ENCODE measurements around the gene PFN1. TPM values are rescaled to one million over a fixed set of nuclear protein-coding genes. Genes with fewer than 3 reads are reported as not detected.

PFN1 gene
- total and polyA plus RNA-seq, 9 of the 15 experiments (the other 6 are each of a cell fraction or from before 2014, with no cell fraction given), result 60.5 to 1,479 (median 456) TPM

DNA sequence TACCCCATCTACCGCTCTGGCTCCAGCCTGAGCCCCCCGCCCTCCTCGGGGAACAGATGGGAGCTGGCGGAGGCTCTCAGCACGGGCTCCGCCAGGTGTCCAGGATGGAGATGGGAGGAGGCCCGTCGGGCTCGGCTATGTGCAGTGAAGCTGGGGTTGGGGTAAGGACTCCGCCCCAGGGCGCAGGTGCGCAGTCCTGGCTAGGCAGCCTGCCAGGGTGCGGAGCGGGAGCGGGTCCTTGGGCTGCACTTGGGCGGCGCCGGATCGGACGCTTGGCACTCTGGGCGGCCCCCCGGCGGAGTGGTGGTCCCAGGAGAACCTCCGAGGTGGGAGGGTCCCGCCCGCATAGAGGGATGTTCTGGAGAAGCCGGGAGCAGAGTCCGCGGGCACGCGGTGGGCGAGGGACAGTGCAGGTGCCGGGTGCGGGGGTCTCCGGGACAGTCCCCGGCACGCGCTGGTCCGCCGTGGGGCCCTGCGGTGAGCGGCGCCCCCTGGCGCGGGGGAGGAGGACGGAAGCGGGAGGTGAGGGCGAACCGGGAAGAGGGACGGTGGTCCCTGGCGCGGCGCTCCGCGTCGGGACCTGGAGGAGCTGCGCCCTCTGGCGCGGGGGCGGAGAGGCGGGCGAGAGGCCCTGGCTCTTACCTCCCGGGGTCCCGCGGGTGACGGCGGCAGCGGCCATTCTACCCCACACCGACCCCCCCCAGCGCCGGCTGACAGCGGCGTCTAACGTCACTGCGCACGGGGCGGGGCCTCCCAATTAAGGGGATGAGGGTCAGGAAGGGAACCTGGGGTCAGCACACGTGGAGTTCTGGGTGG is 38.8 kb upstream of the PFN1 start, which contains the start of gene CAMTA2 (continued):
- TF ChIP-seq, protein P1, sequence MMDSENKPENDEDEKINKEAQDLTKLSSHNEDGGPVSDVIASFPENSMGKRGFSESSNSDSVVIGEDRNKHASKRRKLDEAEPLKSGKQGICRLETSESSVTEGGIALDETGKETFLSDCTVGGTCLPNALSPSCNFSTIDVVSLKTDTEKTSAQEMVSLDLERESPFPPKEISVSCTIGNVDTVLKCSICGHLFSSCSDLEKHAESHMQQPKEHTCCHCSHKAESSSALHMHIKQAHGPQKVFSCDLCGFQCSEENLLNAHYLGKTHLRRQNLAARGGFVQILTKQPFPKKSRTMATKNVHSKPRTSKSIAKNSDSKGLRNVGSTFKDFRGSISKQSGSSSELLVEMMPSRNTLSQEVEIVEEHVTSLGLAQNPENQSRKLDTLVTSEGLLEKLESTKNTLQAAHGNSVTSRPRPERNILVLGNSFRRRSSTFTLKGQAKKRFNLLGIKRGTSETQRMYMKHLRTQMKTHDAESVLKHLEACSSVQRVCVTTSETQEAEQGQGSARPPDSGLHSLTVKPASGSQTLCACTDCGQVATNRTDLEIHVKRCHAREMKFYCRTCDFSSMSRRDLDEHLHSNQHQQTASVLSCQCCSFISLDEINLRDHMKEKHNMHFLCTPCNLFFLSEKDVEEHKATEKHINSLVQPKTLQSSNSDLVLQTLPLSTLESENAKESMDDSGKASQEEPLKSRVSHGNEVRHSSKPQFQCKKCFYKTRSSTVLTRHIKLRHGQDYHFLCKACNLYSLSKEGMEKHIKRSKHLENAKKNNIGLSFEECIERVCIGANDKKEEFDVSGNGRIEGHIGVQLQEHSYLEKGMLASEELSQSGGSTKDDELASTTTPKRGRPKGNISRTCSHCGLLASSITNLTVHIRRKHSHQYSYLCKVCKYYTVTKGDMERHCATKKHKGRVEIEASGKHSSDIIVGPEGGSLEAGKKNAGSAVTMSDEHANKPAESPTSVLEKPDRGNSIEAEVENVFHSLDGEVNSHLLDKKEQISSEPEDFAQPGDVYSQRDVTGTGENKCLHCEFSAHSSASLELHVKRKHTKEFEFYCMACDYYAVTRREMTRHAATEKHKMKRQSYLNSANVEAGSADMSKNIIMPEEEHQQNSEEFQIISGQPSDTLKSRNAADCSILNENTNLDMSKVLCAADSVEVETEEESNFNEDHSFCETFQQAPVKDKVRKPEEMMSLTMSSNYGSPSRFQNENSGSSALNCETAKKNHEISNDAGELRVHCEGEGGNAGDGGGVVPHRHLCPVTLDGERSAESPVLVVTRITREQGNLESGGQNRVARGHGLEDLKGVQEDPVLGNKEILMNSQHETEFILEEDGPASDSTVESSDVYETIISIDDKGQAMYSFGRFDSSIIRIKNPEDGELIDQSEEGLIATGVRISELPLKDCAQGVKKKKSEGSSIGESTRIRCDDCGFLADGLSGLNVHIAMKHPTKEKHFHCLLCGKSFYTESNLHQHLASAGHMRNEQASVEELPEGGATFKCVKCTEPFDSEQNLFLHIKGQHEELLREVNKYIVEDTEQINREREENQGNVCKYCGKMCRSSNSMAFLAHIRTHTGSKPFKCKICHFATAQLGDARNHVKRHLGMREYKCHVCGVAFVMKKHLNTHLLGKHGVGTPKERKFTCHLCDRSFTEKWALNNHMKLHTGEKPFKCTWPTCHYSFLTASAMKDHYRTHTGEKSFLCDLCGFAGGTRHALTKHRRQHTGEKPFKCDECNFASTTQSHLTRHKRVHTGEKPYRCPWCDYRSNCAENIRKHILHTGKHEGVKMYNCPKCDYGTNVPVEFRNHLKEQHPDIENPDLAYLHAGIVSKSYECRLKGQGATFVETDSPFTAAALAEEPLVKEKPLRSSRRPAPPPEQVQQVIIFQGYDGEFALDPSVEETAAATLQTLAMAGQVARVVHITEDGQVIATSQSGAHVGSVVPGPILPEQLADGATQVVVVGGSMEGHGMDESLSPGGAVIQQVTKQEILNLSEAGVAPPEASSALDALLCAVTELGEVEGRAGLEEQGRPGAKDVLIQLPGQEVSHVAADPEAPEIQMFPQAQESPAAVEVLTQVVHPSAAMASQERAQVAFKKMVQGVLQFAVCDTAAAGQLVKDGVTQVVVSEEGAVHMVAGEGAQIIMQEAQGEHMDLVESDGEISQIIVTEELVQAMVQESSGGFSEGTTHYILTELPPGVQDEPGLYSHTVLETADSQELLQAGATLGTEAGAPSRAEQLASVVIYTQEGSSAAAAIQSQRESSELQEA (IDR thresholded peaks at IDR 0.05; ENCODE audit: low read depth), result no peak
- no peak for TF ChIP-seq ZNF212 (CRISPR knock-in tag; IDR thresholded peaks at IDR 0.05)
- no peak for TF ChIP-seq NR2F6 (CRISPR knock-in tag; IDR thresholded peaks at IDR 0.05)
- TF ChIP-seq FOXM1 (IDR thresholded peaks at IDR 0.05; ENCODE audit: low read depth), result no peak
- TF ChIP-seq FOXM1 (CRISPR knock-in tag; IDR thresholded peaks at IDR 0.05; ENCODE audit: low read depth), result no peak
- peak; percentile 91 for TF ChIP-seq EP400 (IDR thresholded peaks at IDR 0.05)
- no peak for TF ChIP-seq ZNF274 (IDR thresholded peaks at IDR 0.05; ENCODE audit: borderline replicate concordance, low read depth, low read length)
- peak; percentile 66 for TF ChIP-seq SAFB (IDR thresholded peaks at IDR 0.05; ENCODE audit: borderline replicate concordance, low read depth, low read length)
- TF ChIP-seq, protein P2, sequence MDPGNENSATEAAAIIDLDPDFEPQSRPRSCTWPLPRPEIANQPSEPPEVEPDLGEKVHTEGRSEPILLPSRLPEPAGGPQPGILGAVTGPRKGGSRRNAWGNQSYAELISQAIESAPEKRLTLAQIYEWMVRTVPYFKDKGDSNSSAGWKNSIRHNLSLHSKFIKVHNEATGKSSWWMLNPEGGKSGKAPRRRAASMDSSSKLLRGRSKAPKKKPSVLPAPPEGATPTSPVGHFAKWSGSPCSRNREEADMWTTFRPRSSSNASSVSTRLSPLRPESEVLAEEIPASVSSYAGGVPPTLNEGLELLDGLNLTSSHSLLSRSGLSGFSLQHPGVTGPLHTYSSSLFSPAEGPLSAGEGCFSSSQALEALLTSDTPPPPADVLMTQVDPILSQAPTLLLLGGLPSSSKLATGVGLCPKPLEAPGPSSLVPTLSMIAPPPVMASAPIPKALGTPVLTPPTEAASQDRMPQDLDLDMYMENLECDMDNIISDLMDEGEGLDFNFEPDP (CRISPR knock-in tag; IDR thresholded peaks at IDR 0.05), result no peak
- TF ChIP-seq, protein P3, sequence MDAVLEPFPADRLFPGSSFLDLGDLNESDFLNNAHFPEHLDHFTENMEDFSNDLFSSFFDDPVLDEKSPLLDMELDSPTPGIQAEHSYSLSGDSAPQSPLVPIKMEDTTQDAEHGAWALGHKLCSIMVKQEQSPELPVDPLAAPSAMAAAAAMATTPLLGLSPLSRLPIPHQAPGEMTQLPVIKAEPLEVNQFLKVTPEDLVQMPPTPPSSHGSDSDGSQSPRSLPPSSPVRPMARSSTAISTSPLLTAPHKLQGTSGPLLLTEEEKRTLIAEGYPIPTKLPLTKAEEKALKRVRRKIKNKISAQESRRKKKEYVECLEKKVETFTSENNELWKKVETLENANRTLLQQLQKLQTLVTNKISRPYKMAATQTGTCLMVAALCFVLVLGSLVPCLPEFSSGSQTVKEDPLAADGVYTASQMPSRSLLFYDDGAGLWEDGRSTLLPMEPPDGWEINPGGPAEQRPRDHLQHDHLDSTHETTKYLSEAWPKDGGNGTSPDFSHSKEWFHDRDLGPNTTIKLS (IDR thresholded peaks at IDR 0.05; ENCODE audit: borderline replicate concordance, low read depth), result peak; percentile 61; the same call in 1 of the 2 replicates
- TF ChIP-seq MECOM (CRISPR knock-in tag; IDR thresholded peaks at IDR 0.05), result no peak
- TF ChIP-seq FUS (optimal IDR thresholded peaks at IDR 0.05; ENCODE audit: low read depth, low read length), result peak; percentile 27
- peak; percentile 74 for TF ChIP-seq GABPA (tag; conservative IDR thresholded peaks at IDR 0.05; ENCODE audit: low read depth)
- peak; percentile 64 for TF ChIP-seq ETS1 (conservative IDR thresholded peaks at IDR 0.05; ENCODE audit: control insufficient read depth, low read depth, low read length)
- peak; percentile 82 to 92; a peak in 3 of 4 replicates for TF ChIP-seq MAZ (CRISPR knock-in tag; conservative IDR thresholded peaks at IDR 0.05 in 1 of 2, IDR thresholded peaks at IDR 0.05 in 1 of 2)
